IPS DF 6.9 (cell line): ENCODE data around the gene EP400.
"Not testable (repeated sequence)": the region's sequence is repeated elsewhere in the genome, so short reads cannot be mapped to it uniquely, and the experiment has no call there.

Source experiments
- DNase-seq: peaks from one replicate; pipeline ENCODE4 v3.0.0-alpha.2; 2013; ENCODE audit warnings: low read depth, low spot score
- H3K27ac ChIP-seq: one replicate; pipeline ENCODE4 v1.5.1; 2013; ENCODE audit warnings: low read length, control low read depth
- H3K27me3 ChIP-seq: 2 replicates; pipeline ENCODE4 v1.6.1; 2013; ENCODE audit warnings: mild to moderate bottlenecking, low read length; ENCODE audit not compliant: control insufficient read depth, insufficient read depth
- H3K36me3 ChIP-seq: 2 replicates; pipeline ENCODE4 v1.6.1; 2013; ENCODE audit warnings: low read length; ENCODE audit not compliant: control insufficient read depth, insufficient read depth
- H3K4me1 ChIP-seq: 2 replicates; pipeline ENCODE4 v1.6.1; 2013; ENCODE audit warnings: low read length; ENCODE audit not compliant: control insufficient read depth, insufficient read depth
- H3K4me3 ChIP-seq: 2 replicates; pipeline ENCODE4 v1.5.1; 2013; ENCODE audit warnings: mild to moderate bottlenecking, low read length
- H3K9me3 ChIP-seq: 2 replicates; pipeline ENCODE4 v1.6.1; 2013; ENCODE audit warnings: low read length, inconsistent platforms; ENCODE audit not compliant: control insufficient read depth, insufficient read depth
- WGBS: extraction: QIAGEN DNeasy Blood & Tissue Kit; methylation state at CpG from one replicate; pipeline ENCODE4 v1.1.7; 2013; ENCODE audit warnings: mixed read lengths, missing lambda C conversion rate; ENCODE audit not compliant: insufficient read length, insufficient coverage; 5-methylcytosine and 5-hydroxymethylcytosine counted together

The EP400 gene

DNA sequence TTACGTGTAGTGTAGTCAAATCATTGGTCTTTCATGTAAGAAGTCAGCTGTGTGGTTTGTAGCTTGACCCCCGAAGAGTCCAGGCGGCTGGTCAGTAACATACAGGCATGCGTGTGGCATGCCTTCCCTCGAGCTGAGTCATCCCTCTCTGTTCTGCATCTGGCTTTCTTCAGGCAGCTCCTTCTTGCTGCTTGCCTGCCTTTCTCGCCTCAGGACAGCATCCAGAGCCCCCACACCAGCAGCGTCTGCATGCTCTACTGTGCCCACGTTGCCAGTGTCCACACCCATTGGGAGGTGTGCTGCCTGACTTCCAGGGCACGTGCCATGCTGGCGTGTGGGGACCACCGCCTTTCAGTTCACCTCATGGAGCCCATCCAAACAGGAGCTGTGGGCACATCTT, 96.8 kb downstream of the EP400 start:
- H3K27me3 ChIP-seq = no peaks in the 10 kb centered on the region
- peak overlapping the region; percentile 87 for H3K27ac ChIP-seq
- no peak for DNase-seq
- WGBS = no CpG with 5 or more reads among the region's 11 CpGs
- H3K4me1 ChIP-seq = peaks cover 3% of the 10 kb centered on the region
- no peak overlapping the region for H3K4me3 ChIP-seq
- no peaks in the 10 kb centered on the region for H3K9me3 ChIP-seq
- H3K36me3 ChIP-seq = peaks cover 34% of the 10 kb centered on the region

DNA sequence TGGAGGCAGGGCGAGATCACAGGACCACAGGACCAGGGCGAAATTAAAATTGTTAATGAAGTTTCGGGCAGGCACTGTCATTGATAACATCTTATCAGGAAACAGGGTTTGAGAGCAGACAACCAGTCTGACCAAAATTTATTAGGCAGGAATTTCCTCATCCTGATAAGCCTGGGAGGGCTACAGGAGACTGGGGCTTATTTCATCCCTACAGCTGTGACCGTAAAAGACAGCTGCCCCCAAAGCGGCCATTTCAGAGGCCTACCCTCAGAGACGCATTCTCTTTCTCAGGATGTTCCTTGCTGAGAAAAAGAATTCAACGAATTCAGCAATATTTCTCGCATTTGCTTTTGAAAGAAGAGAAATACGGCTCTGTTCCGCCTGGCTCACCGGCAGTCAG, 97.9 kb downstream of the EP400 start:
- no CpG with 5 or more reads among the region's 11 CpGs for WGBS
- not testable (repeated sequence) for H3K4me1 ChIP-seq, H3K27ac ChIP-seq, H3K4me3 ChIP-seq, H3K9me3 ChIP-seq, DNase-seq, H3K27me3 ChIP-seq
- peaks cover 40% of the 10 kb centered on the region for H3K36me3 ChIP-seq

DNA sequence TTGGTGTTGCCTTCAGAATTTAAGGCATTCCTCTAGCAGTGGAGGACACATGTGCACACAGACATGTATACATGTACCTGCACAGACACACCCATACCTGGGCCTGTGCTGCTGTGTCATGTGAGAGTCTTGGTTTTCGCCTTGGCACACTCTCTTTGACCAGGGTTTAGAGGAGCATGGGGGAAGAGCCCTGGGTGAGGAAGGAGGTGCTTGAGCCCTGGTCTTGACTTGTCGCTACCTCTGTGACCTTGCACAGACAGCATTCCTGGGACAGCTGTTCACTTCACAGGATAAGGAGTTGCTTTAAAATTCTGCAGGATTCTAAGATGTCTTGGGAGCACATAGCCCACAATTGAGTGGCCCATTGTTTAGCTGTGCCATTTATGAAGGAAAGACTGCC, 99.7 kb downstream of the EP400 start:
- H3K27ac ChIP-seq = no peak overlapping the region
- H3K9me3 ChIP-seq = no peaks in the 10 kb centered on the region
- H3K4me3 ChIP-seq = no peak overlapping the region
- peaks cover 55% of the 10 kb centered on the region for H3K36me3 ChIP-seq
- no peak for DNase-seq
- WGBS = no CpG with 5 or more reads among the region's 2 CpGs
- peaks cover 3% of the 10 kb centered on the region; the same call in 1 of the 2 replicates for H3K4me1 ChIP-seq
- H3K27me3 ChIP-seq = no peaks in the 10 kb centered on the region

DNA sequence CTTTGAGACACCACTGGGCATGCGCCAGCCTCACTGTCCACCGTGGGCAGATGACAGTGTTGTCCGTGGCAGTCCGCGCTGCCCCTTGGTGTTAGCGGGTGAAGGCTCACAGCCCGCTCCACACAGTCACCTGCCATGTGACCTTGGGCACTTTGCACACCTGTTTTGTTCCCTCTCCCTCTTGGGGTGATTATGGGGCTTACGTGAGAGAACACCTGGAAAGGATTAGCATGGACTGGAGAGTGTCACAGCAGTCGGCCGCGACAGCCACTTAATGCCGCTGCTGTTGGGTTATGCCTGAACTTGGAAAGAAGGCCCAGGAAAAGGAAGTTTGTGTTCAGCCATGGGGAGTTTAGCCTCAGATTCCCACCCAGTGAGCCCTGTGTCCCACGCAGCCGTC, 100.1 kb downstream of the EP400 start:
- H3K4me1 ChIP-seq = peaks cover 3% of the 10 kb centered on the region; the same call in 1 of the 2 replicates

DNA sequence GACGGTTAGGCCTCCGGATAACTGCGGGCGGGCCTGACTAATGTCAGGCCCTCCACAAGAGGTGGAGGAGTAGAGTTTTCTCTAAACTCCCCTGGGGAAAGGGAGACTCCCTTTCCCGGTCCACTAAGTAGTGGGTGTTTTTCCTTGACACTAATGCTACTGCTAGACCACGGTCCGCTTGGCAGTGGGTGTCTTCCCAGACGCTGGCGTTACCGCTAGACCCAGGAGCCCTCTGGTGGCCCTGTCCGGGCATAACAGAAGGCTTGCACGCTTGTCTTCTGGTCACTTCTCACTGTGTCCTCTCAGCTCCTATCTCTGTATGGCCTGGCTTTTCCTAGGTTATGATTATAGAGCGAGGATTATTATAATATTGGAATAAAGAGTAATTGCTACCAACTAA, 102.0 kb downstream of the EP400 start:
- not testable (repeated sequence) for DNase-seq, H3K4me1 ChIP-seq, H3K27me3 ChIP-seq, H3K9me3 ChIP-seq, H3K4me3 ChIP-seq, H3K27ac ChIP-seq
- no CpG with 5 or more reads among the region's 13 CpGs for WGBS
- H3K36me3 ChIP-seq = peaks cover 45% of the 10 kb centered on the region

More for the DNA sequence above, 100.1 kb downstream of the EP400 start:
- Histone ChIP-seq H3K36me3 (peaks cover 53% of the 10 kb centered on the region), H3K9me3 (no peaks in the 10 kb centered on the region), H3K27me3 (no peaks in the 10 kb centered on the region), H3K4me3 (no peak overlapping the region), H3K27ac (no peak overlapping the region)
- DNase-seq = no peak
- no CpG with 5 or more reads among the region's 14 CpGs for WGBS

DNA sequence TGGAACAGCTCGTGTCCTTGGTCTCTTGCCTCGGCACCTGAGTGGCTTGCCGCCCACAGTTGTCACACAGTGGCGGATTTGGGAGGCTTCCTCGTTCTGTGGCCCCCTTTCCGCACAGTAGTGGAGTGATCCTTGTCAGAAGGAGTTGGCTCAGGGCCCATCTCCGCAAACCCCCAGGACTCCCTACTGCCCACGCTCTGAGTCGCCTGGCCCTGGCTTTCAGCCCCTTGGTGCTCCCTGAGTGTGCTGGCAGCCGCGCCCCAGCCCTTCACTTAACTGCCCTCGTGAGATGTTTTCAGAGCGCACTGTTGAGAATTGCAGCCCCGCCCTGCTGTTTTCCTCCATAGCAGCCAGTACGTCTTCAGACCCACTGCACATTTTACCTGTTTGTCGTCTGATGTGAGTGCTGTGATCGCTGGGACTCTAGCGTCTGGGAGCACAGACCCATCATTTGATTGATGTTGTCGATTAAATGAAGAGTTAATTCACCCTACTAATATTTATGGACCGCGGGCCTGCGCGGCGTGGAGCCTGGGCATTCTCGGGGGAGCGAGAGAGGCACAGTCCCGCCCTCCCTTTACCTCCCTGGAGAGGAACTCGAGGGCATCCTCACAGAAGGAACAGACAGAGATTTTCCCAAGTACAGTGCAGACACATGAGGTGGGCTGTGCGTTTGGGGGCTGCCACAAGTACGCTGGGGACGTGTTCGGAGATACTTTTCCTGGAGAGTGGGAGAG, 102.6 kb downstream of the EP400 start:
- H3K36me3 ChIP-seq = peaks cover 45% of the 10 kb centered on the region
- no CpG with 5 or more reads among the region's 32 CpGs for WGBS
- no peaks in the 10 kb centered on the region for H3K27me3 ChIP-seq
- DNase-seq = no peak
- H3K4me1 ChIP-seq = no peaks in the 10 kb centered on the region
- no peak overlapping the region for H3K4me3 ChIP-seq
- no peak overlapping the region for H3K27ac ChIP-seq
- no peaks in the 10 kb centered on the region for H3K9me3 ChIP-seq

DNA sequence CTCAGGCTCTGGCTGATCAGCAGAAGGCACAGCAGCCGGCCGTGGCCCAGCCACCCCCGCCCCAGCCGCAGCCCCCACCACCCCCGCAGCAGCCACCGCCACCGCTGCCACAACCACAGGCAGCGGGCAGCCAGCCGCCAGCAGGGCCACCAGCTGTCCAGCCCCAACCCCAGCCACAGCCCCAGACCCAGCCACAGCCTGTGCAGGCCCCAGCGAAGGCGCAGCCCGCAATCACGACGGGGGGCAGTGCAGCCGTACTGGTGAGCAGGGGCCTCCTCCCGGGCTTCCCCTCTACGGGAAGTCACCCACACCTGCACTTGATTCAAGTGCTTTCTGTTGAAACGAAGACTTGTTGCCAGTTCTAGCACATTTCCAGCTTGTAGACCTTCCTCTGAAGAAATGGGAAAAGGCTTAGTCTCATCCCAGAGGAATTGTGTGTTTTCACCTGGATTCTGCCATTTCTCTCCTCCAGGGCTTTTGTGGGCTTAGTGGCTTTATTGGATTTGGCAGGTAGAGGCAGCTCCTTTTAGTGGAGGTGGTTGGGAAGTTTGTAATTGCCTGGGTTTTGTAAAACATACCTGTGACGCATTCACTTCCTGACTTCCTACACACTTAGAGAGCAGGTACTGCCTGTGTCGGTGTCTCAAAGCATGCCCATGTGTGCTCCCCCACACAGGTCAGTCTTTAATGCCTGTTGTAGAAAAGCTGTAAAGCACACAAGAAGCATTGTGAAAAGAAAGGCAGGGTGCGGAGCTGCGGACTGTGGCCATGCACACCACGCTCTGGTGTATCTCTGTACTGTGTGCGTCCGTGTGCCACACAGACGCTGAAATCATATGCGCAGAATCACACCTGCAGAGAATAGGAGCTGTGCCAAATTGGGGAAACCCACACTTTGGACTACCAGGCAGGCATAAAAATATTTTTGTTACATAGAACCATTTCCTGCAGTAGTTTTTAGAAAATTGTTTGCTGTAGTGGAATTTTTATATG, 103.9 kb downstream of the EP400 start:
- no CpG with 5 or more reads among the region's 27 CpGs for WGBS
- no peak for DNase-seq

DNA sequence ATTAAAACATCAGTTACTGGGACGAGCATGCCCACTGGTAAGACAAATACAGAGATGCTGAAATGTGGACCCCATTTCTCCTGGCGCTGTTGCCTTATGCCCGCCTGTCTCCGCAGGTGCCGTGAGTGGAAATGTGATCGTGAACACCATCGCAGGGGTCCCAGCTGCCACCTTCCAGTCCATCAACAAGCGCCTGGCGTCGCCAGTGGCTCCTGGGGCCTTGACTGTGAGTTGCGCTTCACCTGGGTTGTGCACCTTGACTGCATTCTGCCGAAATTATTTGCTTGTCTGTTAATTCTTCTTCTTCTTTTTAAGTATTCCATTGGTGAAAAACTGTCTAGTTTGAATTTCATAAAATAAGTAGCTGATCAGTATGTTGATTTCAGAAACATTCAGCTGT, 105.2 kb downstream of the EP400 start:
- H3K27me3 ChIP-seq = no peaks in the 10 kb centered on the region
- H3K4me1 ChIP-seq = no peaks in the 10 kb centered on the region
- no peak overlapping the region for H3K4me3 ChIP-seq
- no peaks in the 10 kb centered on the region for H3K9me3 ChIP-seq
- peaks cover 37% of the 10 kb centered on the region for H3K36me3 ChIP-seq
- H3K27ac ChIP-seq = no peak overlapping the region
- DNase-seq = no peak
- whole genome bisulfite sequencing = no CpG with 5 or more reads among the region's 12 CpGs

More for the DNA sequence above, 103.9 kb downstream of the EP400 start:
- H3K4me3 ChIP-seq = no peak overlapping the region
- H3K27me3 ChIP-seq = no peaks in the 10 kb centered on the region
- no peaks in the 10 kb centered on the region for H3K4me1 ChIP-seq
- H3K27ac ChIP-seq = no peak overlapping the region
- H3K36me3 ChIP-seq = peaks cover 45% of the 10 kb centered on the region
- no peaks in the 10 kb centered on the region for H3K9me3 ChIP-seq

DNA sequence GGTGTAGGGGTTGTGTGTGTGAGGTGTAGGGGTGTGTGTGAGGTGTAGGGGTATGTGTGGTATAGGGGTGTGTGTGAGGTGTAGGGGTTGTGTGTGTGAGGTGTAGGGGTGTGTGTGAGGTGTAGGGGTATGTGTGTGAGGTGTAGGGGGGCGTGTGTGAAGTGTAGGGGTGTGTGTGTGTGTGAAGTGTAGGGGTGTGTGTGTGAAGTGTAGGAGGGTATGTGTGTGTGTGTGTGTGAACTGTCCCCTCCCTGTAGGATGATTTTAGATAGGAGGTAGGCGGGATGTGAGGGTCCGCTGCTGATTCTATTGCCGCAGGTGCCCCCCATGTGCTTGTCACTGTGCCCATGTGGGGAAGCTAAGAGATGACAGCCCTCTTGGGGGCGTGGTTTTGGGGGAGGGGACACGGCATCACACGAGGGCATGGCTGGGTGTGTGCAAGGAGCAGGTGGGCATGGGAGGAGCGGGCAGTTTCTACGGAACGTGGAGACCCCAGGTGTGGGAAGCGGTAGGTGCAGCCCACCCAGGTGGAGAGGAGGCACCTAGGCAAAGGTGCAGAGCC, 105.9 kb downstream of the EP400 start:
- Histone ChIP-seq H3K36me3 (peaks cover 33% of the 10 kb centered on the region), H3K27ac (no peak overlapping the region), H3K4me3 (no peak overlapping the region), H3K27me3 (no peaks in the 10 kb centered on the region), H3K9me3 (no peaks in the 10 kb centered on the region), H3K4me1 (no peaks in the 10 kb centered on the region)
- WGBS = 100% methylated on average over 1 of the region's 11 CpGs
- no peak for DNase-seq

DNA sequence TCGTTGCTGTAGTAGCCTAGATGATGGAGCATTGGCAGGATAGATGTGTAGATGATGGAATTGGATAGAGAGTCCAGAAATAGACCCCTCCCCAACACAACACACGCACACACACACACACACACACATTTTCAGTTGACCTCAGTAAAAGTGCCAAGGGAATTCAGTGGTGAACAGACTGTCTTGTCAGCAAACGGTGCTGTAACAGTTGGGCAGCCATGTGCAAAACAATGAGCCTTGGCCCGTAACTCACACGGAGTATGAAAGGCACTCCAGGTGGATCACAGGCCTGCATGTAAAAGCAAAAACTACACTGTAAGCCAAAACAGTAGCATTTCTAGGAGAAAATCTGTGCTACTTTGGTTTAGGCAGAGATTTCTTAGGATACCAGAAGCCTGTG, 106.6 kb downstream of the EP400 start:
- Histone ChIP-seq H3K36me3 (peaks cover 29% of the 10 kb centered on the region), H3K4me3 (no peak overlapping the region), H3K9me3 (no peaks in the 10 kb centered on the region), H3K27ac (no peak overlapping the region), H3K4me1 (no peaks in the 10 kb centered on the region), H3K27me3 (no peaks in the 10 kb centered on the region)
- no CpG with 5 or more reads among the region's 5 CpGs for WGBS
- DNase-seq = no peak
